Nephron progenitor cell (in vitro differentiated cells): Measurements from ENCODE around the gene BCO2.

Source experiments
- DNase-seq: peaks from one replicate; pipeline ENCODE4 v3.0.0; 2021
- H3K27ac Mint-ChIP-seq: 2 replicates; pipeline ENCODE4 v1.8.0; 2021; ENCODE audit warnings: mild to moderate bottlenecking, moderate library complexity, mixed read lengths
- H3K27me3 Mint-ChIP-seq: 2 replicates; pipeline ENCODE4 v1.8.0; 2021; ENCODE audit warnings: mild to moderate bottlenecking, low read depth, mixed read lengths; ENCODE audit not compliant: poor library complexity
- H3K36me3 Mint-ChIP-seq: 2 replicates; pipeline ENCODE4 v1.8.0; 2021; ENCODE audit warnings: low read depth, mixed read lengths
- H3K4me1 Mint-ChIP-seq: 2 replicates; pipeline ENCODE4 v1.8.0; 2021; ENCODE audit warnings: mixed read lengths
- H3K4me3 Mint-ChIP-seq: 2 replicates; pipeline ENCODE4 v1.8.0; 2021; ENCODE audit warnings: mild to moderate bottlenecking, moderate library complexity, mixed read lengths
- H3K9me3 Mint-ChIP-seq: 2 replicates; pipeline ENCODE4 v1.8.0; 2021; ENCODE audit warnings: mild to moderate bottlenecking, moderate library complexity, mixed read lengths
- CTCF ChIP-seq: fragments of 200-600 bp; sonication (generic); IDR thresholded peaks from 2 replicates; pipeline ENCODE4 v1.5.0; 2021; ENCODE audit warnings: antibody characterized with exemption

The BCO2 gene

GRCh38 chr11:112247201-112247600 lies 71.9 kb downstream of the BCO2 start:
- Mint-ChIP-seq H3K36me3 (peaks cover 31% of the 10 kb centered on the region), H3K9me3 (peaks cover 37% of the 10 kb centered on the region), H3K4me1 (peaks cover 15% of the 10 kb centered on the region), H3K27ac (no peak overlapping the region), H3K4me3 (no peak overlapping the region), H3K27me3 (peaks cover 4% of the 10 kb centered on the region)
- TF ChIP-seq CTCF: no peak
- no peak for DNase-seq

DNA sequence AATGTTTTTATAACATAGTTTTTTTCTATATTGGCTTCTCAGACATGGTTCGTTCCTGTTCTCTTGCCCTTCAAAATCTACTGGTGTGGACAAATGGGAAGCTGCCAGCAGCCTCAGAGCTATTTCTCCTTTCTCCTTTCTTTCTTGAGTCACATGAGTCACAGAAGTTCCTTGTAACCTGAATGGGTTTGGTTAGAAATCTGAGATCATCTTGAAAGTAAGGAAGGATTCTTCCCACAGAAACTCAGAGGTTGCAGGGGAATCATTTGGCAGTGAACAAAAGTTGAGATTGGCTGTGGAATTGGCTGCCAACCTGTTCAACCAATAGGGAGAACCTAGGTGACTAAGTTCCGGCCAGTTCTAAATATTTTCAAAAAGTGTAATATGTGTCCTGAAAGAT lies 72.9 kb downstream of the BCO2 start:
- H3K27me3 Mint-ChIP-seq: peaks cover 4% of the 10 kb centered on the region
- H3K4me1 Mint-ChIP-seq: peaks cover 15% of the 10 kb centered on the region
- peaks cover 21% of the 10 kb centered on the region for H3K36me3 Mint-ChIP-seq
- H3K9me3 Mint-ChIP-seq: peaks cover 29% of the 10 kb centered on the region
- DNase-seq: no peak
- H3K27ac Mint-ChIP-seq: no peak overlapping the region
- no peak for TF ChIP-seq CTCF
- no peak overlapping the region for H3K4me3 Mint-ChIP-seq

DNA sequence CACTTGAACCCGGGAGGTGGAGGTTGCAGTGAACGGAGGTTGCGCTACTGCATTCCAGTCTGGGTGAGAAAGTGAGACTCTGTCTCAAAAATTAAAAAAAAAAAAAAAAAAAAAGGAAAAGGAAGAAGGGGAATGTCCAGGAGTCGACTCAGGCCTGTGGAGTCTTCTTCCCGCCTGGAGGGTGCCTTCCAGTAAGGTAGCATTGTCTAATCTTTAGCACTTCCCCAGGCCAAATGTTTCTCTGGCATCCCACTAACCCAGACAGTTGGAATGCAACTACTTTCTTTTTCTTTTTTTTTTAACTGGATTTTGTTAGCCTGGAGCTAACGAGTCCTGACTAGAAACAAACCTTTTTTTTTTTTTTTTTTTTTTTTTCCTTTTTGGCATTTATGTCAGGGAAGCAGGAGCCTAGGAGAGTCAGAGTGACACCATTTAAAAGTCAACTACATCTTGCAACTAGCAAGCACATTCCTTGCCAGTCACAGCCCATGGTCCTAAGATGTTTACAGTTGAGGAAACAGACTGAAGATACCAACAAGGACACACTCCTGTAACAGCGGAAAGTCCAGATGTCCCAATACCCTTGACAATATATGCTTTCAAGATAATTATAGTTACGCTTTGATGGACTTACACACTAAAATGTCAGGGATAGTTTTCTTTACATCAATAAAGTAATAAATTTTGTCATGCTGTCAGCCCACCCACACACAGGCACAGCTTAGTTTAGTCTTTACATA lies 74.7 kb downstream of the BCO2 start:
- peaks cover 12% of the 10 kb centered on the region for H3K9me3 Mint-ChIP-seq

DNA sequence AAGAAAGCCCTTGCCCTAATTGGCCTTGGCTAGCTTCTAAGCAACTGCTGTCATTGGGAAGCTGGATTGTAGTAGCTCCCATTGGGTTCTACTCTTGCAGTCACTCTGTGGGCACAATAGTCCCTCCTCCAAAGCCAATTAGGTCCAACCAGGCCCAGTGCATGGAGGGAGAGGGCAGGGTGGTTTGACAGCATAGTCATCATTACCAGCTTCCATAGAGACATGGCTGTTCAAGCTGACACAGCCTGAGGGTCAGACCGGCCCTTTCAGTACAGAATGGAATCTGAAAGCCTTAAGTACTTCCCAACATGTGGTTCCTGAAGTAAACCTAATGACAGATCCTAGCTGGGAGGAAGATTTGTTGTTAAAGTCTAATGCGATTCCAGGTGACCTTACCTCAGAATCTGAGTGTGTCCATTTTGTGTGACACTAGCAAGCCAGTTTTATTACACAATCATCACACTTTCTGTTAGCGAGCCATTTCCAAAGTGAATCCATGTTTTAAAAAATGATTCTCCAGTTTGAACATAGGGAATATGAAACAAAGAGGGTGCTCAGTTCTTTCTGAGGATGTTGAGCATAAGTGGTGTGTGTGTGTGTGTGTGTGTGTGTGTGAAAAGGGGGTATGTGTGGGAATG lies 78.4 kb downstream of the BCO2 start:
- no peaks in the 10 kb centered on the region for H3K9me3 Mint-ChIP-seq
- H3K4me1 Mint-ChIP-seq: peaks cover 11% of the 10 kb centered on the region

More for the DNA sequence above, 74.7 kb downstream of the BCO2 start:
- no peak for TF ChIP-seq CTCF
- Mint-ChIP-seq H3K36me3 (peaks cover 6% of the 10 kb centered on the region), H3K27me3 (peaks cover 4% of the 10 kb centered on the region), H3K4me3 (no peak overlapping the region), H3K27ac (no peak overlapping the region), H3K4me1 (peaks cover 15% of the 10 kb centered on the region)
- DNase-seq: no peak

DNA sequence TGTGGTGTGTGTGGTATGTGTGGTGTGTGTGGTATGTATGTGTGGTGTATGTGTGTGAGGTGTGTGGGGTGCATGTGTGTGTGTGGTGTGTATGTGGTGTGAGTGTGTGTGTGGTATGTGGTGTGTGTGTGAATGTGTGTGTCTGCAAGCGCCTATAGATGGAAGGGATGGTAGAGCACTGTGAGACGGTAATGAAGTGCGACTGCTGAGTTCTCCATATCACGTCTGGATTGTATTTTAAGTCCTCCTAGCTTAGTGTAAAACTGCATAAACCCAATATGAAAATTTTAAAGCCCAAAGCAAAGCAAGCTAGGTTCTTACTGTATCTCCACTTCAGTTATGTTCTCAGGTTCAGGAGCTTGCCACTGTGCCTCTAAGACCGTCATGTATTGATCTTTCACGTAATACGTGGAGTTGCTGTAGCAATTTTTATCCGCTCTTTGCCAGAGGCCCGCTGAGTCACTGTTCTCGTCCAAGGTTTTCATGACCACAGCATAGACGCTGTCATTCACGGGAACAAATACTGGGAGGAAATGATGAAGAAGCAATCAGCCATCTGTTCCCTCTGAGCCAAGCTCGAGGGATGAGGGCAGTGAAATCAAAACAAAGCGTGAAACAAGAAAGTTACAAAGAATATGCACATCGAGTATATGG lies 79.9 kb downstream of the BCO2 start:
- DNase-seq: no peak
- Mint-ChIP-seq H3K4me3 (no peak overlapping the region), H3K36me3 (no peaks in the 10 kb centered on the region), H3K27me3 (peaks cover 7% of the 10 kb centered on the region), H3K27ac (no peak overlapping the region), H3K4me1 (peaks cover 7% of the 10 kb centered on the region), H3K9me3 (no peaks in the 10 kb centered on the region)
- TF ChIP-seq CTCF: no peak

More for the DNA sequence above, 78.4 kb downstream of the BCO2 start:
- Mint-ChIP-seq H3K4me3 (no peak overlapping the region), H3K36me3 (no peaks in the 10 kb centered on the region), H3K27me3 (no peaks in the 10 kb centered on the region), H3K27ac (no peak overlapping the region)
- no peak for DNase-seq
- no peak for TF ChIP-seq CTCF
